K562 treated with DMSO at 1 percent for 4 hours (cell line): ENCODE measurements around the gene CHRNA9. TPM values are rescaled to one million over a fixed set of nuclear protein-coding genes. Genes with fewer than 3 reads are reported as not detected.

Experiments used
- total RNA-seq: library from RNA; unstranded; fragments of 300-600 nt; gene quantifications from 2 replicates; pipeline ENCODE4 v1.2.3, GENCODE V29; 2022; ENCODE audit not compliant: insufficient read depth

Gene CHRNA9, protein sequence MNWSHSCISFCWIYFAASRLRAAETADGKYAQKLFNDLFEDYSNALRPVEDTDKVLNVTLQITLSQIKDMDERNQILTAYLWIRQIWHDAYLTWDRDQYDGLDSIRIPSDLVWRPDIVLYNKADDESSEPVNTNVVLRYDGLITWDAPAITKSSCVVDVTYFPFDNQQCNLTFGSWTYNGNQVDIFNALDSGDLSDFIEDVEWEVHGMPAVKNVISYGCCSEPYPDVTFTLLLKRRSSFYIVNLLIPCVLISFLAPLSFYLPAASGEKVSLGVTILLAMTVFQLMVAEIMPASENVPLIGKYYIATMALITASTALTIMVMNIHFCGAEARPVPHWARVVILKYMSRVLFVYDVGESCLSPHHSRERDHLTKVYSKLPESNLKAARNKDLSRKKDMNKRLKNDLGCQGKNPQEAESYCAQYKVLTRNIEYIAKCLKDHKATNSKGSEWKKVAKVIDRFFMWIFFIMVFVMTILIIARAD
- not detected in 2 replicates for total RNA-seq

DNA sequence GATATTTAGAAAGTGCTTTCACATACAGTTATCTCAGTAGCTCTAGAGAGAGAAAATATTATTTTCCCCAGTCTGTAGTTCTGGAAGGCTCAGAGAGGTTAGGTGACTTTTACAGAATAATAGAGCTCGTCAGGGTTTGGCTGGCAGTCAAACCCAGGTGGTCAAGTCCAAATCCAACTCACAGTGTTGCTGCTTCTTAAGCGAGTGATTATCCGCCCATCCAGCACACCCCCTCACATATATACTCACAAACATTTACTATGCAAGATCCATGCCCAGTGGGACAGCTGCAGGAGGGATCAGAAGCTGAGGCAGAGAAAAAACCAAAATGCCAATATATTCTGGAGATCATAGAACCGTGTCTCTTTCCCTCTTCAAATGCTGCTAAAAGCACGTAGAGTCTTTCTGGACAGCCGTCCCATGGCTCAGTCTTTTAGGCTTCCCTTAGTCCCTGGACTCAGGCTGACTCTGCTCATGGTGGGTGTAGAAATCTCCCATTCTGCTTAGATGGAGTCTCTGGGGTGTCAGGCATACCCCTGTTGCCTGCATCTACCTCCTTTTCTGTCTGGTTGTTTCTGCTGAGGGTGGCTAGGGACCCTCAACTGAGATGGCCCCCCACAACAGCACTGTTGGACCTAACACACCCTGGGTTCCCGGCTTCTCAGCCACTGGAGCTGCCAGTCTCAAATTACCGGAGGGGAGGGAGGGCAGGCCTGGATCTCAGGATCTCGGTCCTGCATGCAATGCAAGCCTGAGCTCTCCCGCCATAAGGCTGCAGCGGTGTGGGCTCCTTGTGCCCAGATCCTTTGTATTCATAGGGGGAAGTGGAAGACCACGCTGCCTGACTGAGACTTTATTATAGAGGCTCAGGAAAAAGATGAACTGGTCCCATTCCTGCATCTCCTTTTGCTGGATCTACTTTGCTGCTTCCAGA, at the start of gene CHRNA9:
TSS of gene CHRNA9 (plus strand) at position 743 of the 934 bp plus-strand sequence. CDS start at position 878, 135 bp downstream.

Other genes starting within 250 kb of the CHRNA9 start
- 5.9 and 12.9 TPM in 2 replicates for gene RHOH, start 138.3 kb upstream of the CHRNA9 start, total RNA-seq